Stomach (tissue), 9 donors: Measurements from ENCODE around the gene NKAIN2. TPM values are rescaled to one million over a fixed set of nuclear protein-coding genes. Genes with fewer than 3 reads are reported as not detected.

ENCODE experiments used
- DNase-seq, 2 donors: peaks; one replicate each; pipeline versions ENCODE4 v3.0.0 to v3.0.0-alpha.2; 2013 to 2019
- H3K27ac ChIP-seq, 5 donors: fragments of 200-600 bp in 4 of 5; sonication (generic) in 4 of 5; one replicate each; pipeline ENCODE4 v1.5.1; 2013 to 2019; ENCODE audit warnings: mild to moderate bottlenecking in 1 of 5, moderate library complexity in 1 of 5
- H3K27me3 ChIP-seq, 3 donors: fragments of 200-600 bp; sonication (generic); one replicate each; pipeline ENCODE4 v1.5.1; 2017 to 2019; ENCODE audit warnings: mixed run types in 1 of 3
- H3K36me3 ChIP-seq, 4 donors: fragments of 200-600 bp; sonication (generic); 1 replicate in 3 of 4; 2 replicates in 1 of 4; pipeline ENCODE4 v1.5.1; 2016 to 2019
- H3K4me1 ChIP-seq, 4 donors: fragments of 200-600 bp; sonication (generic); one replicate each; pipeline ENCODE4 v1.5.1; 2016 to 2019
- H3K4me3 ChIP-seq, 4 donors: fragments of 200-600 bp; sonication (generic) in 3 of 4; one replicate each; pipeline ENCODE4 v1.5.1; 2016 to 2019; ENCODE audit warnings: mild to moderate bottlenecking in 1 of 4
- H3K9me3 ChIP-seq, 4 donors: fragments of 200-600 bp; sonication (generic); one replicate each; pipeline ENCODE4 v1.5.1; 2016 to 2019
- EP300 ChIP-seq: sonication (generic); formaldehyde crosslinking; IDR thresholded peaks from one replicate; pipeline ENCODE4 v1.6.1; 2017; ENCODE audit warnings: antibody characterized with exemption
- POLR2A ChIP-seq, 4 donors: fragments of 450-650 bp; IDR thresholded peaks; one replicate each; pipeline ENCODE4 v1.6.1; 2016; ENCODE audit warnings: antibody characterized with exemption in 4 of 4, control low read depth in 2 of 4, mild to moderate bottlenecking in 1 of 4, moderate library complexity in 1 of 4
- POLR2AphosphoS5 ChIP-seq, 3 donors: sonication (generic); formaldehyde crosslinking; IDR thresholded peaks; one replicate each; pipeline ENCODE4 v1.6.1; 2016; ENCODE audit warnings: antibody characterized with exemption in 3 of 3
- WGBS, 5 donors: extraction: QIAGEN DNeasy Blood & Tissue Kit in 3 of 5; methylation state at CpG; one replicate each; pipeline versions ENCODE4 v1.1.5 to v1.1.7; 2013 to 2018; 5-methylcytosine and 5-hydroxymethylcytosine counted together
- intact Hi-C: fragments of 100-400 bp; cut with DNase I; formaldehyde crosslinking; loops from one replicate; pipeline ENCODE4 v1.15.1; 2023; ENCODE audit warnings: low total_unique reads
- polyA plus RNA-seq, 3 donors: library from polyadenylated mRNA; stranded (reverse); fragments of 200-250 nt; gene quantifications; one replicate each; pipeline ENCODE4 v1.2.3, GENCODE V29; 2013
- total RNA-seq, 5 donors: library from RNA; depleted of rRNA; stranded (reverse); fragments of >200 nt; gene quantifications; one replicate each; pipeline versions ENCODE4 v1.1.0 to v1.2.3, GENCODE V29; 2014 to 2016
- TF ChIP-seq, protein P1 (sequence below), 7 experiments: fragments of 450-650 bp in 4 of 7; fragments of 200-600 bp in 3 of 7; sonication (generic) in 3 of 7; IDR thresholded peaks; one replicate each; pipeline ENCODE4 v1.5.1; 2016 to 2019; ENCODE audit warnings: antibody characterized with exemption in 7 of 7, control low read depth in 2 of 7, mild to moderate bottlenecking in 1 of 7
- donor health status: healthy with polysubstance abuse.
- donor health status: Bipolar disorder and iron deficiency.
- donor health status: healthy.

The NKAIN2 gene
- total and polyA plus RNA-seq, 8 donors: 0.13 to 9.6 (median 1.5) TPM; not detected in 5

DNA sequence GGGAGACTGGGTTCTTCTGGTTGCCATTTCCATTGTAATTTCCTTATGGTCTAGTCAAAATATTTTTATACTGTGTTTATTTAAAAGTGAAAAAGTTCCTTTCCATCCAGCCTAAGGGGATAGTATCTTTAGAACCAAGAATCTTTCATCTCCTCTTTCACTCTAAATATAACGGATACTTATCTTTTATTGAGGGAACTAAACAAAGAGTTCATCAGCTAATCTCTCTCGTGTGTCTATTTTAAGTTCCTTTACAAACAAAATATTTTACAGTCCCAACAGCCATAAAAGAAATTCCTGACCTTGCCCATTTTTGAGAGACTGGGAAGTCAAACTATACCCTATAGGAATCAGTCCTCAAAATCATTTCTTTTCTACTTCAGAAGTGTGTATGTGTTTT lies 232.7 kb downstream of the NKAIN2 start:
- no peak overlapping the region for H3K4me3 ChIP-seq
- H3K4me1 ChIP-seq: no peaks in the 10 kb centered on the region
- no peaks in the 10 kb centered on the region for H3K27me3 ChIP-seq
- H3K36me3 ChIP-seq: no peaks in the 10 kb centered on the region
- intact Hi-C loops: no loop called here
- no peak for DNase-seq
- 13 to 22% (median 19%) methylated on average over 2 of the region's 2 CpGs for WGBS, 5 donors
- no peak overlapping the region for H3K27ac ChIP-seq
- no peaks in the 10 kb centered on the region for H3K9me3 ChIP-seq
- TF ChIP-seq POLR2AphosphoS5 (IDR thresholded peaks at IDR 0.05): no peak
- TF ChIP-seq, protein P1, sequence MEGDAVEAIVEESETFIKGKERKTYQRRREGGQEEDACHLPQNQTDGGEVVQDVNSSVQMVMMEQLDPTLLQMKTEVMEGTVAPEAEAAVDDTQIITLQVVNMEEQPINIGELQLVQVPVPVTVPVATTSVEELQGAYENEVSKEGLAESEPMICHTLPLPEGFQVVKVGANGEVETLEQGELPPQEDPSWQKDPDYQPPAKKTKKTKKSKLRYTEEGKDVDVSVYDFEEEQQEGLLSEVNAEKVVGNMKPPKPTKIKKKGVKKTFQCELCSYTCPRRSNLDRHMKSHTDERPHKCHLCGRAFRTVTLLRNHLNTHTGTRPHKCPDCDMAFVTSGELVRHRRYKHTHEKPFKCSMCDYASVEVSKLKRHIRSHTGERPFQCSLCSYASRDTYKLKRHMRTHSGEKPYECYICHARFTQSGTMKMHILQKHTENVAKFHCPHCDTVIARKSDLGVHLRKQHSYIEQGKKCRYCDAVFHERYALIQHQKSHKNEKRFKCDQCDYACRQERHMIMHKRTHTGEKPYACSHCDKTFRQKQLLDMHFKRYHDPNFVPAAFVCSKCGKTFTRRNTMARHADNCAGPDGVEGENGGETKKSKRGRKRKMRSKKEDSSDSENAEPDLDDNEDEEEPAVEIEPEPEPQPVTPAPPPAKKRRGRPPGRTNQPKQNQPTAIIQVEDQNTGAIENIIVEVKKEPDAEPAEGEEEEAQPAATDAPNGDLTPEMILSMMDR (IDR thresholded peaks at IDR 0.05): no peak
- TF ChIP-seq EP300: no peak
- no peak for TF ChIP-seq POLR2A (IDR thresholded peaks at IDR 0.05)

DNA sequence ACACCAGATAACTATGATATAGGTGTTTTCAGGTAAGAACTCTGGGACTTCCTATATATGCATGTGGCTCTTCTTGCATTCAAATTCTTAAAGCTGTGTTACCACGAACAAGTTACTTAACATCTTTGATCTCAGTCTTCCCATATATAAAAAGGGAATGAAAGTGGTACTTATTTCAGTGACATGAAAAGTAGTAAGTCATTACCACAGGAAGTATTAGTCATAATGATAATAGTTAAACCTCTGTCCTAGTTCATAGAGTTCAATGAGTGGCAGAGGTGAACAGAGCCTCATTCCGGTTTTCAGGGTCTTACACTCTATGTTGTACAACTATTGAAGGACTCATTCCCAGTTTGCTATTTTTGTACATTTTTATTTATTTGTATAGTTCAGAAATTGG lies 237.0 kb downstream of the NKAIN2 start:
- H3K27ac ChIP-seq: no peak overlapping the region
- intact Hi-C loops: no loop called here
- no peak for DNase-seq
- no peak overlapping the region for H3K4me3 ChIP-seq
- no peaks in the 10 kb centered on the region for H3K4me1 ChIP-seq
- WGBS, 5 donors: 56 to 69% (median 65%) methylated on average over 2 of the region's 2 CpGs
- TF ChIP-seq POLR2AphosphoS5 (IDR thresholded peaks at IDR 0.05) (no peak), POLR2A (IDR thresholded peaks at IDR 0.05) (no peak), EP300 (no peak)
- TF ChIP-seq, protein P1 (IDR thresholded peaks at IDR 0.05): no peak
- no peaks in the 10 kb centered on the region for H3K9me3 ChIP-seq
- no peaks in the 10 kb centered on the region for H3K36me3 ChIP-seq
- no peaks in the 10 kb centered on the region for H3K27me3 ChIP-seq

DNA sequence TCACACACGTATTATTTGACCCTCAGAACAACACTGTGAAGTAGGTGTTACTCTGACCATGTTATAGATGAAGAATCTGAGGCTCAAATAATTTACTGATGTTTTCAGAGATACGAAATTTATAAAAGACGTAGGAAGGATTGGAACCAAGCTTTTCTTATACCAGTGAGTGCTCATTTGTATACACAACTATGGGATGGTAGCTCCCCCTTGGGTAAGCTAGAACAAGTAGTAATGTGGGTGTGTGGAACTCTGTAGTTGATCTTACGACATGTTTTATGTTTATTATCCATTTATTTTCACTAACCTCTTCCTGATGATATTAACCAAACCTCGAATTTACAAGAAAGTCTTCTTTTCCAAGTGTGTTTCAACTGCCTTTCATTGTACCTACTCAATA lies 248.5 kb downstream of the NKAIN2 start:
- intact Hi-C loops: no loop called here
- DNase-seq: no peak
- TF ChIP-seq EP300: no peak
- H3K27me3 ChIP-seq: no peaks in the 10 kb centered on the region
- 77 to 86% (median 81%) methylated on average over 5 of the region's 5 CpGs for WGBS, 5 donors
- peaks cover 0 to 1% (median 0%) of the 10 kb centered on the region in 4 donors for H3K4me1 ChIP-seq
- no peak overlapping the region for H3K4me3 ChIP-seq
- H3K36me3 ChIP-seq: no peaks in the 10 kb centered on the region
- H3K9me3 ChIP-seq: no peaks in the 10 kb centered on the region
- no peak overlapping the region for H3K27ac ChIP-seq

DNA sequence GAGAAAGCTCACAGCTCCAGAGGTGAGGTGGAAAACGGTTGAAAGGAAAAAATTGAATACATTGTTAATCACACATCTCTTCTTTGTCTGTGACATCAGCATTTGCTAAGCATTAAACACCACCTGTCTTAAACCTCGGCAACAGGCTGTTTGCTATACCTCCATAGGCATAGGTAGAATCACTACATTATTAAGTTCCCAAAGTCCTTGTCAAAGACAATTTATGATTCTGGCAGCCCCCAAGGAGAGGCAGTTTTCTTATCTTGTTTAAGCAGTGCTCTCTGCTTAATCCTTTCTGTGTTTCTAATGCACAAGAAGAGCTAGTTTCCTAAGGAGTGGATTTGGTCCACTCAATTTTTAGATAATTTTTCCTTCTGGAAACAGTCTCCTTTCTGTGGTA lies 249.7 kb downstream of the NKAIN2 start:
- 69 to 89% (median 75%) methylated on average over 2 of the region's 2 CpGs for WGBS, 5 donors
- Histone ChIP-seq H3K4me1 (peaks cover 0 to 10% (median 0%) of the 10 kb centered on the region in 4 donors), H3K4me3 (no peak overlapping the region), H3K27me3 (no peaks in the 10 kb centered on the region), H3K36me3 (no peaks in the 10 kb centered on the region), H3K27ac (no peak overlapping the region), H3K9me3 (no peaks in the 10 kb centered on the region)
- intact Hi-C loops: no loop called here
- TF ChIP-seq, protein P1 (IDR thresholded peaks at IDR 0.05): no peak
- DNase-seq: no peak

DNA sequence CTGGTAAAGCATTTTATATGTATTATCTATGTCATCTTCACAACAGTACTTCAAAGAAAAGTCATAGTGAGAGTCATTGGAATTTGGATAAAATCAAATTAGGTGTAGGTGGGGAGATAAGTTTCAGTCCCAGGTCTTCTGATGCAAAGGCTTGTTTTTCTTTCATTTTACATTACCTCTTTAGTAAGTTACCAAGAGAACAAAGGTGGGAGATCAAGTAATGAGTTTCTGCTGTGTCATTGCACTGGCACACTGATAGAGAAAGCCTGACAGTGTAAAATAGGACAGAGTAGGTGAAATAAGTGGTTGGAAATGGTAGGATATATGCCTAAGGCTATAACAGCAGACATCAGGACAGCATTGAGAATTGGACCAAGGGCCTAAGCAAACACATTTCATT lies 250.4 kb downstream of the NKAIN2 start:
- DNase-seq: no peak
- intact Hi-C loops: no loop called here

More for the DNA sequence above, 250.4 kb downstream of the NKAIN2 start:
- H3K27ac ChIP-seq: no peak overlapping the region
- TF ChIP-seq POLR2AphosphoS5 (IDR thresholded peaks at IDR 0.05): no peak
- TF ChIP-seq, protein P1 (IDR thresholded peaks at IDR 0.05): no peak
- no peak for TF ChIP-seq EP300
- no peak for TF ChIP-seq POLR2A (IDR thresholded peaks at IDR 0.05)
- H3K9me3 ChIP-seq: no peaks in the 10 kb centered on the region
- H3K4me3 ChIP-seq: no peak overlapping the region
- H3K36me3 ChIP-seq: no peaks in the 10 kb centered on the region
- no peaks in the 10 kb centered on the region for H3K27me3 ChIP-seq
- peaks cover 0 to 10% (median 0%) of the 10 kb centered on the region in 4 donors for H3K4me1 ChIP-seq
